B cell (primary cell): Measurements from ENCODE around the gene NOS1AP. TPM values are rescaled to one million over a fixed set of nuclear protein-coding genes. Genes with fewer than 3 reads are reported as not detected.

Experiments
- ATAC-seq: fragments of 200-7000 bp; cut with Tn5 transposase; one replicate; pipeline ENCODE4 v1.10.0; 2021; ENCODE audit warnings: low read depth, mild to moderate bottlenecking, moderate number of reproducible peaks, moderate library complexity
- CTCF ChIA-PET: fragments of 350-600 bp; sonication (Branson Sonifier 250); formaldehyde crosslinking; loops from one replicate; lab custom pipeline; 2021; ENCODE audit warnings: antibody characterized with exemption, inconsistent platforms; lab: Charles Lee
- POLR2A ChIA-PET: fragments of 350-600 bp; sonication (Branson Sonifier 250); formaldehyde crosslinking; loops from one replicate; lab custom pipeline; 2021; ENCODE audit warnings: antibody characterized with exemption; lab: Charles Lee
- DNase-seq: peaks from one replicate; pipeline ENCODE4 v3.0.0; 2013
- H2AFZ ChIP-seq: 2 replicates; pipeline ENCODE4 v1.6.1; 2012; ENCODE audit warnings: mild to moderate bottlenecking, low read depth, low read length; ENCODE audit not compliant: insufficient read depth, poor library complexity, severe bottlenecking
- H3K27ac ChIP-seq, 2 donors: 1 replicate in 1 of 2; 2 replicates in 1 of 2; pipeline ENCODE4 v1.5.1; 2012 to 2013; ENCODE audit warnings: low read length in 2 of 2, mild to moderate bottlenecking in 2 of 2, moderate library complexity in 1 of 2
- H3K27me3 ChIP-seq, 4 experiments: fragments of 200-600 bp in 1 of 4; sonication (generic) in 1 of 4; replicated peaks in 1 of 4; 1 replicate in 2 of 4; 2 replicates in 2 of 4; pipeline versions ENCODE4 v1.6.1 to v1.7.0; 2013 to 2016; ENCODE audit warnings: low read length in 3 of 4, mild to moderate bottlenecking in 2 of 4, mixed read lengths in 1 of 4, moderate library complexity in 1 of 4; ENCODE audit not compliant: insufficient read depth in 4 of 4, control insufficient read depth in 3 of 4; ENCODE audit errors: control extremely low read depth in 1 of 4
- H3K36me3 ChIP-seq, 2 experiments: replicated peaks in 1 of 2; 1 replicate in 1 of 2; 2 replicates in 1 of 2; pipeline versions ENCODE4 v1.6.1 to v1.7.1; 2013; ENCODE audit warnings: low read length in 1 of 2; ENCODE audit not compliant: insufficient read depth in 2 of 2, control insufficient read depth in 1 of 2; ENCODE audit errors: control extremely low read depth in 1 of 2, extremely low read depth in 1 of 2
- H3K4me1 ChIP-seq, 2 donors: fragments of 200-600 bp in 1 of 2; sonication (generic) in 1 of 2; 1 replicate in 1 of 2; 2 replicates in 1 of 2; pipeline versions ENCODE4 v1.5.1 to v1.6.1; 2013 to 2017; ENCODE audit warnings: low read length in 2 of 2; ENCODE audit not compliant: control insufficient read depth in 2 of 2, insufficient read depth in 2 of 2
- H3K4me2 ChIP-seq: replicated peaks from 2 replicates; pipeline ENCODE3; 2012; ENCODE audit warnings: mild to moderate bottlenecking, low read depth, low read length; ENCODE audit not compliant: poor library complexity, severe bottlenecking
- H3K4me3 ChIP-seq, 5 experiments: fragments of 200-600 bp in 1 of 5; sonication (generic) in 1 of 5; 1 replicate in 3 of 5; 2 replicates in 2 of 5; pipeline versions ENCODE4 v1.5.1 to v1.7.0; 2011 to 2016; ENCODE audit warnings: low read length in 4 of 5, mild to moderate bottlenecking in 4 of 5, low read depth in 2 of 5, control low read depth in 1 of 5, moderate library complexity in 1 of 5; ENCODE audit not compliant: insufficient read depth in 1 of 5; ENCODE audit errors: control extremely low read depth in 1 of 5, extremely low read depth in 1 of 5
- H3K79me2 ChIP-seq: fragments of 200-600 bp; sonication (generic); one replicate; pipeline ENCODE4 v1.6.0; 2016; ENCODE audit warnings: low read length; ENCODE audit not compliant: control insufficient read depth, insufficient read depth
- H3K9ac ChIP-seq: fragments of 200-600 bp; sonication (generic); 2 replicates; pipeline ENCODE4 v1.6.1; 2017; ENCODE audit warnings: mild to moderate bottlenecking, low read length, moderate library complexity
- H3K9me3 ChIP-seq, 3 donors: one replicate each; pipeline versions ENCODE4 v1.6.1 to v1.7.1; 2013; ENCODE audit warnings: low read length in 2 of 3; ENCODE audit not compliant: control insufficient read depth in 2 of 3, insufficient read depth in 1 of 3; ENCODE audit errors: control extremely low read depth in 1 of 3
- H4K20me1 ChIP-seq: 2 replicates; pipeline ENCODE4 v1.6.0; 2012; ENCODE audit warnings: mild to moderate bottlenecking, low read length; ENCODE audit not compliant: insufficient read depth, control insufficient read depth, poor library complexity, severe bottlenecking
- H3K27ac Mint-ChIP-seq: one replicate; pipeline ENCODE4 v1.8.0; 2021; ENCODE audit warnings: mixed read lengths
- H3K27me3 Mint-ChIP-seq: one replicate; pipeline ENCODE4 v1.8.0; 2021; ENCODE audit warnings: mixed read lengths
- H3K4me1 Mint-ChIP-seq: one replicate; pipeline ENCODE4 v1.8.0; 2021; ENCODE audit warnings: mixed read lengths
- H3K4me3 Mint-ChIP-seq: one replicate; pipeline ENCODE4 v1.8.0; 2021; ENCODE audit warnings: mixed read lengths
- H3K9me3 Mint-ChIP-seq: one replicate; pipeline ENCODE4 v1.8.0; 2022; ENCODE audit warnings: mixed read lengths; ENCODE audit not compliant: insufficient read depth
- EZH2 ChIP-seq: IDR thresholded peaks from 2 replicates; pipeline ENCODE4 v1.6.1; 2012; ENCODE audit warnings: borderline replicate concordance, low read depth, mild to moderate bottlenecking, moderate library complexity, low read length; ENCODE audit not compliant: insufficient read depth, poor library complexity, severe bottlenecking
- WGBS: methylation state at CpG from one replicate; pipeline ENCODE4 v1.1.5; 2013; ENCODE audit warnings: missing lambda C conversion rate; ENCODE audit not compliant: insufficient coverage; 5-methylcytosine and 5-hydroxymethylcytosine counted together
- intact Hi-C: fragments of 100-400 bp; cut with micrococcal nuclease; formaldehyde crosslinking; loops from one replicate; pipeline ENCODE4 v1.10.0; 2022
- polyA plus RNA-seq: library from polyadenylated mRNA; depleted of rRNA; stranded (reverse); fragments of >200 nt; gene quantifications from 2 replicates; pipeline ENCODE4 v1.2.3, GENCODE V29; 2012
- total RNA-seq, 2 donors: library from RNA; stranded (reverse); fragments of 120-200 nt in 1 of 2; gene quantifications; 1 replicate in 1 of 2; 2 replicates in 1 of 2; pipeline versions ENCODE4 v1.2.3 to v1.2.4, GENCODE V29; 2013 to 2022
- TF ChIP-seq, protein P1 (sequence below): fragments of 200-600 bp; IDR thresholded peaks from one replicate; pipeline ENCODE4 v1.8.0; 2022; ENCODE audit warnings: antibody characterized with exemption, mild to moderate bottlenecking

NOS1AP gene
- total and polyA plus RNA-seq, 2 donors (not counting 1 experiment from before 2014, with no cell fraction given): 0.32 TPM; not detected in 1

- Mint-ChIP-seq H3K9me3 (no peaks in the 10 kb centered on the region), H3K27ac (no peak overlapping the region), H3K4me3 (no peak overlapping the region), H3K27me3 (peaks cover 35% of the 10 kb centered on the region), H3K4me1 (no peaks in the 10 kb centered on the region)
- H3K4me2 ChIP-seq: no peak overlapping the region
- H3K79me2 ChIP-seq: no peaks in the 10 kb centered on the region
- ATAC-seq: no peak
- no CpG with 5 or more reads among the region's 2 CpGs for whole genome bisulfite sequencing
- TF ChIP-seq EZH2: no peak
- TF ChIP-seq, protein P1, sequence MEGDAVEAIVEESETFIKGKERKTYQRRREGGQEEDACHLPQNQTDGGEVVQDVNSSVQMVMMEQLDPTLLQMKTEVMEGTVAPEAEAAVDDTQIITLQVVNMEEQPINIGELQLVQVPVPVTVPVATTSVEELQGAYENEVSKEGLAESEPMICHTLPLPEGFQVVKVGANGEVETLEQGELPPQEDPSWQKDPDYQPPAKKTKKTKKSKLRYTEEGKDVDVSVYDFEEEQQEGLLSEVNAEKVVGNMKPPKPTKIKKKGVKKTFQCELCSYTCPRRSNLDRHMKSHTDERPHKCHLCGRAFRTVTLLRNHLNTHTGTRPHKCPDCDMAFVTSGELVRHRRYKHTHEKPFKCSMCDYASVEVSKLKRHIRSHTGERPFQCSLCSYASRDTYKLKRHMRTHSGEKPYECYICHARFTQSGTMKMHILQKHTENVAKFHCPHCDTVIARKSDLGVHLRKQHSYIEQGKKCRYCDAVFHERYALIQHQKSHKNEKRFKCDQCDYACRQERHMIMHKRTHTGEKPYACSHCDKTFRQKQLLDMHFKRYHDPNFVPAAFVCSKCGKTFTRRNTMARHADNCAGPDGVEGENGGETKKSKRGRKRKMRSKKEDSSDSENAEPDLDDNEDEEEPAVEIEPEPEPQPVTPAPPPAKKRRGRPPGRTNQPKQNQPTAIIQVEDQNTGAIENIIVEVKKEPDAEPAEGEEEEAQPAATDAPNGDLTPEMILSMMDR: no peak
- H4K20me1 ChIP-seq: no peaks in the 10 kb centered on the region
- intact Hi-C loops: no loop called here
- ChIA-PET CTCF (no interaction called here), POLR2A (no interaction called here)
- peaks cover 0 to 2% (median under 1%) of the 10 kb centered on the region in 4 experiments for H3K27me3 ChIP-seq
- no peaks in the 10 kb centered on the region for H3K9me3 ChIP-seq
- H3K4me1 ChIP-seq: no peaks in the 10 kb centered on the region
- no peak overlapping the region for H2AFZ ChIP-seq
- no peak overlapping the region for H3K9ac ChIP-seq
- H3K36me3 ChIP-seq: no peaks in the 10 kb centered on the region
- no peak for DNase-seq
- no peak overlapping the region for H3K27ac ChIP-seq
- no peak overlapping the region for H3K4me3 ChIP-seq
These were observed 337.3 kb downstream of the NOS1AP start for GRCh38 chr1:162406811-162407210.

DNA sequence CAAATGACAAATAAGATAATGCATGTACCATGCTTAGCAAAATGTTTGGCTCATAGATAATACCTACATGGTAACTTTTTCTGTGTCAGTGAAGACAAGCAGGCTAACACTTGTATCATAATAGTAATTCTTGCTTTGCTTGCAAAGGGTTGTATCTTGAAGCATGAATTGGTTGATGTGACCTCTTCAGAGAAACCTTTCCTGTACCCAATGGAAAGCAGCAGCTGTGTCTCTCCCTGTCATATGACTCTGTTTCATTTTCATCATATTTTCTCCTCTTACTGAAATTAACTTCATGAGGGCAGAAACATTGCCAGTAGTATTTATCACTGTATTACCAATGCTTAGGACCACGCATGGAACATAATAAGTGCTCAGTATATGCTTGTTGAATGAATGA is 338.0 kb downstream of the NOS1AP start:
- H3K36me3 ChIP-seq: no peaks in the 10 kb centered on the region
- Mint-ChIP-seq H3K4me3 (no peak overlapping the region), H3K27ac (no peak overlapping the region), H3K9me3 (no peaks in the 10 kb centered on the region), H3K4me1 (no peaks in the 10 kb centered on the region), H3K27me3 (peaks cover 37% of the 10 kb centered on the region)
- no peak for DNase-seq
- no peaks in the 10 kb centered on the region for H4K20me1 ChIP-seq
- H3K4me1 ChIP-seq: no peaks in the 10 kb centered on the region
- H3K79me2 ChIP-seq: no peaks in the 10 kb centered on the region
- CTCF ChIA-PET: no interaction called here
- no peak overlapping the region for H3K27ac ChIP-seq
- no peak for ATAC-seq
- no peak overlapping the region for H3K4me3 ChIP-seq
- H2AFZ ChIP-seq: no peak overlapping the region
- POLR2A ChIA-PET: no interaction called here
- no peak overlapping the region for H3K9ac ChIP-seq
- intact Hi-C loops: no loop called here
- TF ChIP-seq, protein P1: no peak
- no peak for TF ChIP-seq EZH2
- H3K27me3 ChIP-seq: peaks cover 0 to 7% (median 3%) of the 10 kb centered on the region in 4 experiments
- WGBS: no CpG with 5 or more reads among the region's 1 CpG
- H3K9me3 ChIP-seq: no peaks in the 10 kb centered on the region
- H3K4me2 ChIP-seq: no peak overlapping the region
